Measurements from ENCODE around the gene MAFG.

GRCh38 chr17:81933178-81933699 lies 5.7 kb upstream of the MAFG start:
- no peak for TF ChIP-seq CTCF (IDR thresholded peaks at IDR 0.05)
- TF ChIP-seq POLR2A (IDR thresholded peaks at IDR 0.05) = no peak
- no peak for TF ChIP-seq EP300 (IDR thresholded peaks at IDR 0.05)
- no peak for TF ChIP-seq POLR2AphosphoS5 (IDR thresholded peaks at IDR 0.05)
